HCT116 (cell line): ENCODE data around the gene HSD3B1. TPM values are rescaled to one million over a fixed set of nuclear protein-coding genes. Genes with fewer than 3 reads are reported as not detected.
"Not testable (repeated sequence)": the region's sequence is repeated elsewhere in the genome, so short reads cannot be mapped to it uniquely, and the experiment has no call there.

Source experiments
- ATAC-seq: fragments of 200-7000 bp; cut with Tn5 transposase; 2 replicates; pipeline ENCODE4 v1.9.1; 2020; ENCODE audit warnings: mild to moderate bottlenecking, moderate library complexity
- BruUV-seq: library from RNA; stranded (reverse); fragments of 400-500 nt; replicated peaks from 2 replicates; lab custom pipeline; 2021; lab: Mats Ljungman, UMichigan
- CTCF ChIA-PET: fragments of 300-600 bp; sonication (Branson Sonifier 250); formaldehyde crosslinking; loops from one replicate; lab custom pipeline; 2021; ENCODE audit warnings: antibody characterized with exemption; lab: Charles Lee
- POLR2A ChIA-PET: fragments of 300-600, 350-600 bp; sonication (Branson Sonifier 250); formaldehyde crosslinking; loops from one replicate; lab custom pipeline; 2021; ENCODE audit warnings: antibody characterized with exemption; lab: Charles Lee
- RAD21 ChIA-PET, 2 experiments: fragments of 300-600 bp; sonication (Branson Sonifier 250); formaldehyde crosslinking; loops; one replicate each; lab custom pipeline; 2023; ENCODE audit warnings: low total read pairs in 2 of 2; ENCODE audit not compliant: uncharacterized antibody in 2 of 2, unreplicated experiment in 2 of 2, low non-redundant PET in 1 of 2; lab: Charles Lee
- DNase-seq: peaks from one replicate; pipeline ENCODE4 v3.0.0-alpha.2; 2010; ENCODE audit warnings: low read depth, low spot score
- H2AFZ ChIP-seq: fragments of 200-600 bp; shearing (Covaris generic), sonication (generic); 2 replicates; pipeline ENCODE4 v1.6.1; 2017; ENCODE audit warnings: low read depth, mixed run types, mixed read lengths, antibody characterized with exemption, low read length; ENCODE audit not compliant: poor library complexity, severe bottlenecking
- H3K27ac ChIP-seq: 2 replicates; pipeline ENCODE4 v1.5.1; 2012; ENCODE audit warnings: low read depth, low read length
- H3K27me3 ChIP-seq: fragments of 200-600 bp; sonication (generic); 2 replicates; pipeline ENCODE4 v1.6.1; 2016; ENCODE audit warnings: mixed run types, low read length, mixed read lengths; ENCODE audit not compliant: insufficient read depth
- H3K36me3 ChIP-seq, 2 experiments: fragments of 200-500 bp in 1 of 2; fragments of 200-600 bp in 1 of 2; sonication (Bioruptor generic) in 1 of 2; sonication (generic) in 1 of 2; 2 replicates each; pipeline versions ENCODE4 v1.5.1 to v1.6.1; 2014 to 2016; ENCODE audit warnings: low read length in 2 of 2, inconsistent platforms in 1 of 2, mixed read lengths in 1 of 2, mixed run types in 1 of 2; ENCODE audit not compliant: insufficient read depth in 2 of 2, control insufficient read depth in 1 of 2
- H3K4me1 ChIP-seq, 2 experiments: fragments of 200-600 bp in 1 of 2; sonication (generic) in 1 of 2; 2 replicates each; pipeline versions ENCODE4 v1.5.1 to v1.6.1; 2012 to 2017; ENCODE audit warnings: low read length in 2 of 2, inconsistent platforms in 1 of 2, mild to moderate bottlenecking in 1 of 2, mixed read lengths in 1 of 2, mixed run types in 1 of 2, moderate library complexity in 1 of 2; ENCODE audit not compliant: insufficient read depth in 2 of 2, control insufficient read depth in 1 of 2
- H3K4me2 ChIP-seq: fragments of 200-600 bp; sonication (generic); 2 replicates; pipeline ENCODE4 v1.6.1; 2017; ENCODE audit warnings: mixed run types, low read length, mixed read lengths
- H3K4me3 ChIP-seq, 2 experiments: fragments of 200-600 bp in 1 of 2; sonication (generic) in 1 of 2; replicated peaks in 1 of 2; 2 replicates each; pipeline ENCODE4 v1.5.1; 2011 to 2016; ENCODE audit warnings: low read length in 2 of 2, control low read depth in 1 of 2, low read depth in 1 of 2, mild to moderate bottlenecking in 1 of 2, mixed read lengths in 1 of 2, mixed run types in 1 of 2
- H3K79me2 ChIP-seq: fragments of 200-600 bp; sonication (generic); 2 replicates; pipeline ENCODE4 v1.6.1; 2017; ENCODE audit warnings: mild to moderate bottlenecking, mixed run types, low read length, moderate library complexity, mixed read lengths; ENCODE audit not compliant: insufficient read depth
- H3K9ac ChIP-seq: fragments of 200-600 bp; sonication (generic); 2 replicates; pipeline ENCODE4 v1.6.1; 2016; ENCODE audit warnings: low read length, mixed read lengths
- H3K9me2 ChIP-seq: fragments of 200-600 bp; sonication (generic), shearing (Covaris generic); 2 replicates; pipeline ENCODE4 v1.6.1; 2017; ENCODE audit warnings: mixed run types, mild to moderate bottlenecking, moderate library complexity; ENCODE audit not compliant: insufficient read depth
- H3K9me3 ChIP-seq, 2 experiments: fragments of 200-500 bp in 1 of 2; fragments of 200-600 bp in 1 of 2; sonication (Bioruptor generic) in 1 of 2; sonication (generic) in 1 of 2; 2 replicates each; pipeline ENCODE4 v1.6.1; 2014 to 2017; ENCODE audit warnings: low read length in 2 of 2, mixed read lengths in 2 of 2, inconsistent platforms in 1 of 2, low read depth in 1 of 2, mild to moderate bottlenecking in 1 of 2, mixed run types in 1 of 2, moderate library complexity in 1 of 2; ENCODE audit not compliant: control insufficient read depth in 1 of 2, insufficient read depth in 1 of 2
- H4K20me1 ChIP-seq: fragments of 200-600 bp; sonication (generic), shearing (Covaris generic); 2 replicates; pipeline ENCODE4 v1.6.1; 2017; ENCODE audit warnings: mixed run types, mild to moderate bottlenecking, moderate library complexity; ENCODE audit not compliant: insufficient read depth
- CEBPB ChIP-seq: IDR thresholded peaks from 2 replicates; pipeline ENCODE4 v1.6.1; 2012; ENCODE audit warnings: low read depth
- EZH2phosphoT487 ChIP-seq: fragments of 200-600 bp; IDR thresholded peaks from 2 replicates; pipeline ENCODE4 v1.6.1; 2018; ENCODE audit warnings: antibody characterized with exemption, borderline replicate concordance
- YY1 ChIP-seq: IDR thresholded peaks from 2 replicates; pipeline ENCODE4 v1.6.1; 2011; ENCODE audit warnings: low read length, low read depth, moderate library complexity, mild to moderate bottlenecking; ENCODE audit not compliant: insufficient replicate concordance; ENCODE audit errors: extremely low read depth
- intact Hi-C: fragments of 100-400 bp; cut with micrococcal nuclease; formaldehyde crosslinking; loops from 2 replicates; pipeline ENCODE4 v1.10.0; 2022
- total RNA-seq: library from RNA; stranded (reverse); gene quantifications from one replicate; pipeline ENCODE4 v1.2.1, GENCODE V29; 2021; ENCODE audit not compliant: unreplicated experiment
- TF ChIP-seq, protein P1 (sequence below), 3 experiments: fragments of 200-600 bp in 1 of 3; sonication (generic) in 1 of 3; IDR thresholded peaks in 2 of 3; conservative IDR thresholded peaks in 1 of 3; 2 replicates each; pipeline ENCODE4 v1.5.1; 2012 to 2017; ENCODE audit warnings: low read depth in 2 of 3, low read length in 2 of 3, antibody characterized with exemption in 1 of 3, borderline replicate concordance in 1 of 3, control low read depth in 1 of 3, mild to moderate bottlenecking in 1 of 3, mixed read lengths in 1 of 3, mixed run types in 1 of 3, moderate library complexity in 1 of 3; ENCODE audit not compliant: insufficient read depth in 1 of 3

The HSD3B1 gene
- total RNA-seq, 1 experiment from 2014 or later = not detected

DNA sequence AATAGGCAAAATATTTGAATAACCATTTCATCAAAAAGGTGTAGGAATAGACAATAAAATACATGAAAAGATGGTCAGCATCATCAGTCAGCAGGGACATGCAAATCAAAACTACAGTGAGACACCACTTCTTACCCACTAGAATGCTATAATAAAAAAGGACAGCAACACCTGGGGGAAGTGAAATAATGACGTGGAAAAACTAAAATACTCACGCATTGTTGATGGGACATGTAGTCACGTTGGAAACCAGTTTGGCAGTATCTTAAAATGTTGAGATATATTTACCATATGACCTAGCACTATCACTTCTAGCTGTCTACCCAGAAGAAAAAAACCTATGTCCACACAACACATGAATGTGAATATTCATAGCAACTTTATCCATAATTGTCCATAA, 53.4 kb downstream of the HSD3B1 start:
- peaks cover 4 to 11% of the 10 kb centered on the region in 2 experiments; a peak in 3 of 4 replicates for H3K4me1 ChIP-seq
- H3K4me2 ChIP-seq, H3K79me2 ChIP-seq, POLR2A ChIA-PET, H4K20me1 ChIP-seq, H3K27ac ChIP-seq, CTCF ChIA-PET, RAD21 ChIA-PET, H3K9me2 ChIP-seq, DNase-seq, H3K9ac ChIP-seq, ATAC-seq, BruUV-seq, H3K36me3 ChIP-seq, H3K9me3 ChIP-seq, H2AFZ ChIP-seq, H3K4me3 ChIP-seq, intact Hi-C loops, H3K27me3 ChIP-seq: not testable (repeated sequence)

DNA sequence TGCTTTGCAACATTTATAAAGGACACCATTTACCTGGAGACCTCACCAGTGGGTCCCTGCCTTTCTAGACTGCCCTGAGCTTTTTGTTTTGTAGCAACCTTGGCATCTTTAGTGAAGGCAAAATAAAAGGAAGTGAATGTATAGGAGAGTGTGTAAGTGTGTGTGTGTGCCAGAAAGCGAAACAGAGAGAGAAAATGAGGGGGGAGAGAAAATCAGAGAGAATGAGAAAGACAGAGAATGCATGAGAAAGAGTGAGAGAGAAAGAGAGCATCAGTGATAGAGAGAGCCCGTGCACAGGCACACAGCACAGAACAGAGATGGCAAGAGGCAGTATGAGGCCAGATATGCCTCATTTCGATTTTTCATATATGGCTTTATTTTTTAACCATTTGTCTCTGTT, 57.5 kb downstream of the HSD3B1 start:
- Histone ChIP-seq H3K9me3 (no peaks in the 10 kb centered on the region), H3K79me2 (no peaks in the 10 kb centered on the region), H3K36me3 (no peaks in the 10 kb centered on the region), H3K27ac (no peak overlapping the region), H3K4me3 (no peak overlapping the region), H3K4me1 (peaks cover 8 to 24% of the 10 kb centered on the region in 2 experiments; a peak in 3 of 4 replicates), H3K9me2 (no peaks in the 10 kb centered on the region), H3K9ac (0 out of 2 replicates have a peak overlapping the region, but pooled peaks have one; percentile 10), H2AFZ (no peak overlapping the region), H4K20me1 (no peaks in the 10 kb centered on the region), H3K4me2 (peak overlapping the region; percentile 61), H3K27me3 (no peaks in the 10 kb centered on the region)
- intact Hi-C loops = no loop called here
- TF ChIP-seq, protein P1, sequence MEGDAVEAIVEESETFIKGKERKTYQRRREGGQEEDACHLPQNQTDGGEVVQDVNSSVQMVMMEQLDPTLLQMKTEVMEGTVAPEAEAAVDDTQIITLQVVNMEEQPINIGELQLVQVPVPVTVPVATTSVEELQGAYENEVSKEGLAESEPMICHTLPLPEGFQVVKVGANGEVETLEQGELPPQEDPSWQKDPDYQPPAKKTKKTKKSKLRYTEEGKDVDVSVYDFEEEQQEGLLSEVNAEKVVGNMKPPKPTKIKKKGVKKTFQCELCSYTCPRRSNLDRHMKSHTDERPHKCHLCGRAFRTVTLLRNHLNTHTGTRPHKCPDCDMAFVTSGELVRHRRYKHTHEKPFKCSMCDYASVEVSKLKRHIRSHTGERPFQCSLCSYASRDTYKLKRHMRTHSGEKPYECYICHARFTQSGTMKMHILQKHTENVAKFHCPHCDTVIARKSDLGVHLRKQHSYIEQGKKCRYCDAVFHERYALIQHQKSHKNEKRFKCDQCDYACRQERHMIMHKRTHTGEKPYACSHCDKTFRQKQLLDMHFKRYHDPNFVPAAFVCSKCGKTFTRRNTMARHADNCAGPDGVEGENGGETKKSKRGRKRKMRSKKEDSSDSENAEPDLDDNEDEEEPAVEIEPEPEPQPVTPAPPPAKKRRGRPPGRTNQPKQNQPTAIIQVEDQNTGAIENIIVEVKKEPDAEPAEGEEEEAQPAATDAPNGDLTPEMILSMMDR (IDR thresholded peaks at IDR 0.05 in 2 of 3, conservative IDR thresholded peaks at IDR 0.05 in 1 of 3; ENCODE audit: borderline replicate concordance in 1 of 3, insufficient read depth in 1 of 3, low read depth in 2 of 3, low read length in 2 of 3) = no peak
- TF ChIP-seq EZH2phosphoT487 = no peak
- TF ChIP-seq YY1 = no peak
- TF ChIP-seq CEBPB = no peak
- CTCF ChIA-PET = no interaction called here
- no TSS peak for BruUV-seq
- ATAC-seq = no peak
- RAD21 ChIA-PET = no interaction called here
- no peak for DNase-seq
- POLR2A ChIA-PET = no interaction called here

Other genes starting within 250 kb of the HSD3B1 start
- gene HAO2, start 138.4 kb upstream of the HSD3B1 start, total RNA-seq = not detected
- gene HSD3B2, start 92.1 kb upstream of the HSD3B1 start, total RNA-seq = 1.4 TPM
- 5.9 TPM for gene ZNF697, start 141.1 kb downstream of the HSD3B1 start, total RNA-seq
- 187 TPM for gene PHGDH, start 204.7 kb downstream of the HSD3B1 start, total RNA-seq